ENCODE results near the gene SLC24A4. TPM values are rescaled to one million over a fixed set of nuclear protein-coding genes. Genes with fewer than 3 reads are reported as not detected.

SLC24A4 gene
- total and polyA plus RNA-seq, 2 donors (not counting 3 experiments of a cell fraction or from before 2014, with no cell fraction given): 0.07 to 0.08 TPM

GRCh38 chr14:92348154-92348553 lies 25.2 kb downstream of the SLC24A4 start:
- Histone ChIP-seq H3K4me2 (ENCODE audit: insufficient read depth, low read length) (no peak overlapping the region), H3K9ac (replicated peaks; ENCODE audit: extremely low read depth, insufficient read depth, low read length) (no peak overlapping the region), H3K4me1 (ENCODE audit: control insufficient read depth, extremely low read depth, insufficient read depth, low read length) (no peaks in the 10 kb centered on the region), H3K9me3 (replicated peaks; ENCODE audit: control insufficient read depth, insufficient read depth, low read length) (no peaks in the 10 kb centered on the region), H3K9me1 (replicated peaks; ENCODE audit: control insufficient read depth, extremely low read depth, insufficient read depth, low read length) (no peaks in the 10 kb centered on the region), H3K27ac (ENCODE audit: insufficient read depth, low read depth, low read length) (no peak overlapping the region), H3K27me3 (ENCODE audit: control insufficient read depth in 2 of 2, insufficient read depth in 2 of 2, low read length in 2 of 2) (no peaks in the 10 kb centered on the region), H3K36me3 (ENCODE audit: control insufficient read depth in 2 of 2, extremely low read depth in 1 of 2, insufficient read depth in 2 of 2, low read length in 2 of 2) (no peaks in the 10 kb centered on the region), H2AFZ (ENCODE audit: low read depth, low read length) (no peak overlapping the region), H3K79me2 (ENCODE audit: control insufficient read depth, insufficient read depth, low read length) (no peaks in the 10 kb centered on the region), H4K20me1 (replicated peaks; ENCODE audit: control insufficient read depth, extremely low read depth, insufficient read depth, low read length) (no peaks in the 10 kb centered on the region), H3K4me3 (replicated peaks in 1 of 3; ENCODE audit: insufficient read depth in 1 of 3, low read depth in 1 of 3, low read length in 3 of 3) (no peak overlapping the region)
- CTCF ChIA-PET: no interaction called here
- BruUV-seq (replicated peaks): no TSS peak
- TF ChIP-seq CTCF (IDR thresholded peaks at IDR 0.05; ENCODE audit: extremely low read depth in 1 of 2, insufficient read depth in 1 of 2, low read depth in 1 of 2, low read length in 2 of 2) (no peak), POLR2A (IDR thresholded peaks at IDR 0.05; ENCODE audit: low read depth, low read length) (no peak), MAX (IDR thresholded peaks at IDR 0.05; ENCODE audit: insufficient read depth, insufficient read length) (no peak), FOS (IDR thresholded peaks at IDR 0.05; ENCODE audit: borderline replicate concordance, insufficient read depth, low read length) (no peak), MYC (IDR thresholded peaks at IDR 0.05; ENCODE audit: low read depth, low read length) (no peak), EZH2 (IDR thresholded peaks at IDR 0.05; ENCODE audit: borderline replicate concordance, low read depth, low read length, severe bottlenecking) (no peak), POLR2AphosphoS5 (IDR thresholded peaks at IDR 0.05; ENCODE audit: insufficient read depth, low read depth, low read length) (no peak), GATA2 (IDR thresholded peaks at IDR 0.05; ENCODE audit: insufficient read depth, insufficient read length, low read depth, low read length) (no peak), JUN (IDR thresholded peaks at IDR 0.05; ENCODE audit: borderline replicate concordance, insufficient read depth, insufficient read length, low read depth) (no peak)
- intact Hi-C loops (cut with micrococcal nuclease) (no loop called here), dilution Hi-C loops (cut with MboI; ENCODE audit: extremely low pct_ligation_motif_present, low sequenced_read_pairs) (no loop called here)
- no peak for FAIRE-seq
- DNase-seq (ENCODE audit: low read depth, low spot score): no peak
- POLR2A ChIA-PET: no interaction called here

All from endothelial cell of umbilical vein (primary cell).